MV-4-11 (cell line): ENCODE measurements around the gene INSC.

ENCODE experiments used
- DNase-seq: peaks from one replicate; lab custom pipeline; 2025; lab: John Stamatoyannopoulos, UW

INSC gene

DNA sequence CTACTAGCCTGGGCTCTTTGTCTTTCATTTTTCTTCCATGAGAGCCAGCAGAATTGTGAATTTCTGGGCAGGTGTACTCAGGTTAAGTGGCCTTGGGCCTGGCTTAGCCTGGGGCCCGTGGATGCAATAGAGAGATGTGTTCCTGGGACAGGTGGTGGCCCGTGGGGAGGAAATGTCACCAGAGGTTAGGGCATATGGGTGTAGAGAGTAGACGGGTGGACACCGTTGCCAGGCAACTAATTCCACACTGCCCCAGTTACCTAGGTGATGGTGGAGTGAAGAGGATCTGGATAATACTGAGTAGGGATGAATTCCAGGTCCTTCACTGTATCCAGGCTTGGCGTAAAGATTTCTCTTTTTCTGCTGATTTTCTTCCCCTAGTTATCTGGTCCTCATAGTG, 175.0 kb downstream of the INSC start:
- DNase-seq, result no peak

DNA sequence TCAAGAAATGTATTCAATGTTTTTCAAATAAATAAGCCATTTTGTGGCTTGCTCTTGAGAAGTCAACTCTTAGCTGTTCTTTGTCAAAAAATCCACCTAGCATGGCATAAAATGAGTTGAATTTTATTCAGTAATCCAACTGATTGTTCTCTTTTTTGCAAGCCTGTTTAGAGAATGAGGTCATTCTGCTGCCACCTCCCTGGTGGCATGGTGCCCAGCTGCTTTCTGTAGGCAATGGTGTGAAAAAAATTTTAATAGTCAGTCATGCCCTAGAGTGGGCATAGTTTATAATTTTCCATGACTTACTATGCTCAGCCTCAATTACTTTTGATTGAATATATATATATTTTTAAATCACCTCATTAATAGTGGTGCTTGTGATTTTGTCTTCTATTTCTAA, 177.2 kb downstream of the INSC start:
- no peak for DNase-seq

DNA sequence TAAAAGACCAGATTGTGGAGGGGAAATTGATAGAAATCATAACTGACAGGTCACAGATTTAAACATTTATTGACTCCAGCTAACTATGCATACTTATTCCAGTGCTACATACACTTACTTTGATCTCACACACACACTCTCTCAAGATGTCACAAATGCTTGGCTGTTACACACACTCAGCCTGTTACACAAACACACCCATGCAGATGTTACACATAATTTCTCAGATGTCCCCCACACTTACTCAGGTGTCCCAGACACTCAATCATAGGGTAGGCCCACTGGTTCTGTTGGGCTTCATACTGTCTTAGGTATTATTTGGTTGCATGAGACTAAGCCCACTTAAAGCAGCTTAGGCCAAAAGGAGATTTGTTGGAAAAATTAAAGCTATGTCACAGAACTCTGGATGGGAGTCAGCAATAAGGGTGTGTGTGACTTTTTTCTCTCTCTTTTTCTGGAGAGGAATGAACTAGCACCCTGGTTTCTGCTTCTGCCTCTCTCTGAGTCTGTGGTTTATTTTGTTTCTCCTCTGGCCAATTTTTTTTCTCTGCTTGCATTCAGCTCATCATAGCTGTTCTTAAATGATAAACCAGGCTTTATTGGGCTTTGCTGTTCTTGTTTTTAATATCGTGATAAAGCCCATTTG, 179.4 kb downstream of the INSC start:
- no peak for DNase-seq

DNA sequence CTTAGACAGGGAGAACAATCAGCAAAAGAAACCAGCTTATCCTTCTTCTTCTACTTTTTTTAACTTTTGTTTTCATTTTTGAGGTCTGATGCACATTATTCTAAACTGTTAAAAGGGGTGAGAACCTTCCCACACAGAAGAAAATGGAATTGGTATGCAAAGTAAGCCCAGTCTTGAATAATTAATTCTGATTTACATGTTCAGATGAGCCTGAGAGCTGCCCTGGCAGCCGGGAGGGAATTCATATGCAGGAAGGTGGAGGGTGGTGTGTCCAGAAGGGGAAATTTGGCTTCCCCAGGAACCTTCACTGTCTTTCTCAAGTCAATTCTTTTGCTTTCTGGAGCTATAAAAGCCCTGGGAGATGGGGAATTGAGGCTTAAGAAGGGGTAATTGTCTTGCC, 181.0 kb downstream of the INSC start:
- no peak for DNase-seq
